GM12878 (cell line): ENCODE measurements around the gene SLC39A2. TPM values are rescaled to one million over a fixed set of nuclear protein-coding genes. Genes with fewer than 3 reads are reported as not detected.
"Not testable (repeated sequence)": the region's sequence is repeated elsewhere in the genome, so short reads cannot be mapped to it uniquely, and the experiment has no call there.

Experiments
- ATAC-seq: fragments of 200-7000 bp; cut with Tn5 transposase; 3 replicates; pipeline ENCODE4 v1.9.1; 2020; ENCODE audit warnings: mild to moderate bottlenecking, moderate library complexity
- BruUV-seq: library from RNA; stranded (reverse); fragments of 400-500 nt; replicated peaks from 2 replicates; lab custom pipeline; 2021; lab: Mats Ljungman, UMichigan
- CTCF ChIA-PET: fragments of 300-600 bp; sonication (Branson Sonifier 250); formaldehyde crosslinking; extraction: SDS; loops from one replicate; lab custom pipeline; 2021; ENCODE audit warnings: inconsistent platforms; lab: Yijun Ruan, JAX
- POLR2A ChIA-PET: fragments of 350-600 bp; formaldehyde crosslinking; extraction: SDS; loops from one replicate; lab custom pipeline; 2021; ENCODE audit warnings: inconsistent platforms; lab: Charles Lee
- RAD21 ChIA-PET: fragments of 300-600 bp; sonication (Branson Sonifier 250); formaldehyde crosslinking; loops from one replicate; lab custom pipeline; 2023; ENCODE audit warnings: antibody characterized with exemption; ENCODE audit not compliant: unreplicated experiment; lab: Charles Lee
- SMC1A ChIA-PET: fragments of 300-600 bp; sonication (Branson Sonifier 250); formaldehyde crosslinking; loops from one replicate; lab custom pipeline; 2023; ENCODE audit not compliant: unreplicated experiment, uncharacterized antibody; lab: Charles Lee
- DNase-seq: peaks from one replicate; pipeline ENCODE4 v3.0.0-alpha.2; 2011; ENCODE audit warnings: low read depth, low spot score
- FAIRE-seq: peaks from 3 replicates; lab custom pipeline; 2011; peaks lifted over from hg19 to GRCh38; lab: Jason Lieb, UNC
- H2AFZ ChIP-seq: 2 replicates; pipeline ENCODE4 v1.6.0; 2011; ENCODE audit warnings: low read depth, low read length, control low read depth; ENCODE audit not compliant: control insufficient read depth
- H3K27ac ChIP-seq: 2 replicates; pipeline ENCODE4 v1.5.1; 2011; ENCODE audit warnings: control low read depth; ENCODE audit not compliant: control insufficient read depth, insufficient read depth
- H3K27me3 ChIP-seq, 2 experiments: replicated peaks in 1 of 2; 2 replicates each; pipeline versions ENCODE4 v1.6.0 to v1.6.1; 2011; ENCODE audit warnings: low read length in 1 of 2; ENCODE audit not compliant: control insufficient read depth in 2 of 2, insufficient read depth in 2 of 2
- H3K36me3 ChIP-seq, 2 experiments: 2 replicates each; pipeline ENCODE4 v1.5.1; 2011; ENCODE audit warnings: low read length in 1 of 2; ENCODE audit not compliant: control insufficient read depth in 2 of 2, insufficient read depth in 2 of 2
- H3K4me1 ChIP-seq: 2 replicates; pipeline ENCODE4 v1.6.1; 2011; ENCODE audit warnings: mild to moderate bottlenecking, low read length, moderate library complexity, mixed read lengths; ENCODE audit not compliant: control insufficient read depth, insufficient read depth
- H3K4me2 ChIP-seq: 2 replicates; pipeline ENCODE4 v1.6.0; 2011; ENCODE audit warnings: control low read depth; ENCODE audit not compliant: control insufficient read depth, insufficient read depth
- H3K4me3 ChIP-seq: fragments of 200-600 bp; sonication (generic); 2 replicates; pipeline ENCODE4 v1.5.1; 2016
- H3K79me2 ChIP-seq: 2 replicates; pipeline ENCODE4 v1.6.0; 2011; ENCODE audit warnings: low read length; ENCODE audit not compliant: control insufficient read depth, insufficient read depth
- H3K9ac ChIP-seq: 2 replicates; pipeline ENCODE4 v1.8.0; 2011; ENCODE audit warnings: low read length, control low read depth, mixed read lengths; ENCODE audit not compliant: control insufficient read depth, insufficient read depth
- H3K9me3 ChIP-seq: replicated peaks from 3 replicates; pipeline ENCODE4 v1.5.1; 2011; ENCODE audit warnings: mild to moderate bottlenecking, low read length; ENCODE audit not compliant: control insufficient read depth, insufficient read depth
- H4K20me1 ChIP-seq: 2 replicates; pipeline ENCODE4 v1.6.0; 2011; ENCODE audit not compliant: control insufficient read depth, insufficient read depth
- NR2F1 ChIP-seq: fragments of 450-650 bp; conservative IDR thresholded peaks from 2 replicates; pipeline ENCODE4 v1.6.1; 2017; ENCODE audit warnings: mild to moderate bottlenecking
- WGBS: methylation state at CpG from one replicate; pipeline ENCODE4 v1.1.6; 2016; ENCODE audit warnings: low lambda C conversion rate; ENCODE audit not compliant: insufficient replicate concordance, insufficient coverage; ENCODE audit errors: missing lambda C conversion rate; 5-methylcytosine and 5-hydroxymethylcytosine counted together
- in situ Hi-C: fragments of 300-500 bp; cut with MboI; formaldehyde crosslinking; loops from 9 replicates; pipeline ENCODE4 v1.14.3; 2018; ENCODE audit warnings: mixed read lengths
- intact Hi-C: fragments of 100-400 bp; cut with micrococcal nuclease; formaldehyde crosslinking; loops from one replicate; pipeline ENCODE4 v1.14.2; 2022; ENCODE audit not compliant: unreplicated experiment
- polyA plus RNA-seq, 11 experiments: library from polyadenylated mRNA; depleted of rRNA in 4 of 11; unstranded in 6 of 11; stranded (reverse) in 5 of 11; fragments of >200 nt; fragmentation: Nextera tagmentation in 4 of 11; fragmentation: Illumina TruSeq in 1 of 11; extraction: Ambion mirVana in 4 of 11; extraction: Trizol in 1 of 11; gene quantifications; 1 replicate in 1 of 11; 2 replicates in 10 of 11; pipeline versions ENCODE4 v1.2.1 to v1.2.3, GENCODE V29; 2011 to 2016; ENCODE audit warnings: inconsistent platforms in 2 of 11, missing spikeins in 2 of 11, low read depth in 1 of 11
- total RNA-seq, 4 experiments: library from RNA; depleted of rRNA in 3 of 4; stranded (reverse); fragments of >200 nt in 3 of 4; fragmentation: Illumina TruSeq in 1 of 4; extraction: Trizol in 1 of 4; gene quantifications; 2 replicates each; pipeline versions ENCODE4 v1.2.1 to v1.2.3, GENCODE V29; 2013 to 2021

SLC39A2 gene
- total and polyA plus RNA-seq, 10 of the 15 experiments (the other 5 are each of a cell fraction or from before 2014, with no cell fraction given) = 0.06 to 0.14 (median 0.11) TPM; not detected in 6

DNA sequence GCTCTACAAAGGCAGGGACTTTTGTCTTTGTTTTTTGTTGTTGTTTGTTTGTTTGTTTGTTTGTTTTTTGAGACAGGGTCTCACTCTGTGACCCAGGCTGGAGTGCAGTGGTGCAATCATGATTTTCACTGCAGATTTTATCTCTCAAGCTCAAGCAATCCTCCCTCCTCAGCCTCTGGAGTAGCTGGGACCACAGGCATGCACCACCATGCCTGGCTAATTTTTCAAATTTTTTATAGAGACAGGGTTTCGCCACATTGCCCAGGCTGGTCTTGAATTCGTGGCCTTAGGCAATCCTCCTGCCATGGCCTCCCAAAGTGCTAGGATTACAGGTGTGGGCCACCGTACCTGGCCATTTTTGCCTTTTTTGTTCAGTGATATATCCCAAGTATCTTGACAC, 41.8 kb downstream of the SLC39A2 start:
- intact Hi-C loops = loop anchor here (1.0 kb wide), 1 partner anchor 27 kb away; no protein-coding TSS in a partner anchor
- CTCF ChIA-PET = interaction anchor here (0.8 to 4.3 kb wide), 10 partner anchors 10 to 70 kb away, joined by 3 to 57 read pairs (median 4); no protein-coding TSS in a partner anchor
- DNase-seq, H4K20me1 ChIP-seq, H3K36me3 ChIP-seq, ATAC-seq, H3K79me2 ChIP-seq, H3K27ac ChIP-seq, H3K9ac ChIP-seq, in situ Hi-C loops, FAIRE-seq, H3K4me1 ChIP-seq, H3K4me2 ChIP-seq, H2AFZ ChIP-seq, H3K4me3 ChIP-seq, H3K9me3 ChIP-seq, BruUV-seq: not testable (repeated sequence)
- POLR2A ChIA-PET = interaction anchor here (0.8 kb wide), 1 partner anchor 27 kb away, joined by 3 read pairs; no protein-coding TSS in a partner anchor
- 26% methylated on average over 3 of the region's 3 CpGs for WGBS
- SMC1A ChIA-PET = interaction anchor here (1.8 to 3.8 kb wide), 2 partner anchors 26 to 53 kb away, joined by 4 to 36 read pairs; no protein-coding TSS in a partner anchor
- H3K27me3 ChIP-seq = peaks cover 0 to 11% of the 10 kb centered on the region in 2 experiments; a peak in 3 of 4 replicates
- RAD21 ChIA-PET = interaction anchor here (0.6 to 3.5 kb wide), 5 partner anchors 26 to 51 kb away, joined by 3 to 24 read pairs (median 4); no protein-coding TSS in a partner anchor

GRCh38 chr14:21041676-21042433, 42.8 kb downstream of the SLC39A2 start, which contains the start of gene RNASE7:
TSS of gene RNASE7 (plus strand) at chr14:21042362. CDS start at chr14:21042993, 631 bp downstream.
- POLR2A ChIA-PET = no interaction called here
- no peak within 1 kb of the TSS for H2AFZ ChIP-seq
- RAD21 ChIA-PET = interaction anchor here (2.1 to 3.5 kb wide), 2 partner anchors 26 to 27 kb away, joined by 5 to 24 read pairs; no protein-coding TSS in a partner anchor
- BruUV-seq = no TSS peak
- no peak within 1 kb of the TSS for H3K4me3 ChIP-seq
- SMC1A ChIA-PET = interaction anchor here (3.8 kb wide), 1 partner anchor 27 kb away, joined by 36 read pairs; no protein-coding TSS in a partner anchor
- no peak for TF ChIP-seq NR2F1
- no peaks in the 10 kb centered on the region for H3K36me3 ChIP-seq
- no peaks in the 10 kb centered on the region for H4K20me1 ChIP-seq
- no peak within 1 kb of the TSS for H3K9ac ChIP-seq
- intact Hi-C loops = no loop called here
- H3K4me1 ChIP-seq = no peaks in the 10 kb centered on the region
- DNase-seq (no peak), FAIRE-seq (no peak), ATAC-seq (no peak)
- H3K27me3 ChIP-seq = peaks cover 0 to 11% of the 10 kb centered on the region in 2 experiments; a peak in 2 of 4 replicates
- H3K27ac ChIP-seq = no peak within 1 kb of the TSS
- CTCF ChIA-PET = interaction anchor here (1.0 to 4.3 kb wide), 2 partner anchors 22 to 27 kb away, joined by 3 to 57 read pairs; no protein-coding TSS in a partner anchor
- H3K9me3 ChIP-seq = no peaks in the 10 kb centered on the region
- no peaks in the 10 kb centered on the region for H3K79me2 ChIP-seq
- WGBS = 31% methylated on average over 11 of the region's 11 CpGs
- no peak within 1 kb of the TSS for H3K4me2 ChIP-seq
- in situ Hi-C loops = no loop called here
